ENCODE results near the gene TGFB1I1. TPM values are rescaled to one million over a fixed set of nuclear protein-coding genes. Genes with fewer than 3 reads are reported as not detected.
A peak's percentile ranks its signal among the peaks of the same experiment; 100 is the strongest.
"Not testable (repeated sequence)": the region's sequence is repeated elsewhere in the genome, so short reads cannot be mapped to it uniquely, and the experiment has no call there.

TGFB1I1 gene
- total and polyA plus RNA-seq, 2 of the 13 experiments (the other 11 are each of a cell fraction or from before 2014, with no cell fraction given), result 0.80 to 2.9 TPM

- Histone ChIP-seq H3K9ac (ENCODE audit: insufficient read depth, low read depth, low read length) (no peak overlapping the region), H3K27ac (ENCODE audit: extremely low read length, insufficient read depth, low read length) (no peak overlapping the region), H3K4me2 (ENCODE audit: low read depth, low read length) (no peak overlapping the region), H3K36me3 (replicated peaks in 1 of 2; ENCODE audit: control insufficient read depth in 1 of 2, insufficient read depth in 2 of 2, low read length in 2 of 2) (peaks cover 7 to 35% of the 10 kb centered on the region in 2 experiments; a peak in 4 of 5 replicates), H3K27me3 (ENCODE audit: control insufficient read depth in 1 of 2, insufficient read depth in 2 of 2, low read length in 2 of 2) (no peaks in the 10 kb centered on the region; a peak in 1 of 5 replicates), H3K4me1 (ENCODE audit: insufficient read depth, low read length) (peaks cover 49% of the 10 kb centered on the region), H2AFZ (ENCODE audit: low read length) (no peak overlapping the region), H3K79me2 (ENCODE audit: insufficient read depth, low read length) (peaks cover 17% of the 10 kb centered on the region), H4K20me1 (ENCODE audit: insufficient read depth, low read length) (no peaks in the 10 kb centered on the region), H3K4me3 (replicated peaks in 1 of 3; ENCODE audit: insufficient read depth in 1 of 3, low read depth in 2 of 3, low read length in 3 of 3) (no peak overlapping the region), H3K9me3 (ENCODE audit: low read length) (no peaks in the 10 kb centered on the region)
- ATAC-seq (no peak), DNase-seq (ENCODE audit: low spot score) (no peak), FAIRE-seq (no peak)
- ChIA-PET CTCF (ENCODE audit: low intra/inter-chr PET ratio, low total read pairs) (no interaction called here), POLR2A (interaction anchor here (0.7 to 2.5 kb wide), 5 partner anchors 19 to 324 kb away, joined by 3 to 13 read pairs (median 7); partner anchors contain the start of gene ARMC5)
- in situ Hi-C loops (cut with HindIII; ENCODE audit: extremely low pct_ligation_motif_present, low pct_unique_long_range_greater_than_20kb), result no loop called here
- no TSS peak for BruUV-seq (replicated peaks)
- TF ChIP-seq MTA3 (CRISPR knock-in tag; IDR thresholded peaks at IDR 0.05) (no peak), ZNF572 (CRISPR knock-in tag; IDR thresholded peaks at IDR 0.05) (no peak), CBX1 (IDR thresholded peaks at IDR 0.05; ENCODE audit: low read depth) (no peak), ZNF543 (CRISPR knock-in tag; IDR thresholded peaks at IDR 0.05) (0 out of 2 replicates have a peak, but pooled peaks have one; percentile 40)
- intact Hi-C loops (cut with micrococcal nuclease; ENCODE audit: unreplicated experiment), result no loop called here
Observed at GRCh38 chr16:31502981-31503380, 31.0 kb downstream of the TGFB1I1 start.

GRCh38 chr16:31503555-31503954, 31.6 kb downstream of the TGFB1I1 start:
- DNase-seq (ENCODE audit: low spot score); H4K20me1 ChIP-seq (ENCODE audit: insufficient read depth, low read length); BruUV-seq (replicated peaks); ATAC-seq; H3K9me3 ChIP-seq (ENCODE audit: low read length); H3K27me3 ChIP-seq (ENCODE audit: control insufficient read depth in 1 of 2, insufficient read depth in 2 of 2, low read length in 2 of 2); in situ Hi-C loops (cut with HindIII; ENCODE audit: extremely low pct_ligation_motif_present, low pct_unique_long_range_greater_than_20kb); H3K27ac ChIP-seq (ENCODE audit: extremely low read length, insufficient read depth, low read length); H2AFZ ChIP-seq (ENCODE audit: low read length); FAIRE-seq; H3K4me3 ChIP-seq (replicated peaks in 1 of 3; ENCODE audit: insufficient read depth in 1 of 3, low read depth in 2 of 3, low read length in 3 of 3); H3K9ac ChIP-seq (ENCODE audit: insufficient read depth, low read depth, low read length); H3K4me2 ChIP-seq (ENCODE audit: low read depth, low read length); intact Hi-C loops (cut with micrococcal nuclease; ENCODE audit: unreplicated experiment); CTCF ChIA-PET (ENCODE audit: low intra/inter-chr PET ratio, low total read pairs): not testable (repeated sequence)
- WGBS (ENCODE audit: low lambda C conversion rate), result 97% methylated on average over 8 of the region's 8 CpGs
- Histone ChIP-seq H3K4me1 (ENCODE audit: insufficient read depth, low read length) (peaks cover 49% of the 10 kb centered on the region), H3K79me2 (ENCODE audit: insufficient read depth, low read length) (peaks cover 18% of the 10 kb centered on the region), H3K36me3 (replicated peaks in 1 of 2; ENCODE audit: control insufficient read depth in 1 of 2, insufficient read depth in 2 of 2, low read length in 2 of 2) (peaks cover 3 to 30% of the 10 kb centered on the region in 2 experiments; a peak in 3 of 5 replicates)
- POLR2A ChIA-PET, result interaction anchor here (0.7 to 2.5 kb wide), 5 partner anchors 20 to 324 kb away, joined by 3 to 13 read pairs (median 7); partner anchors contain the start of gene ARMC5
